ENCODE measurements around the gene SAA2.
"Not testable (repeated sequence)": the region's sequence is repeated elsewhere in the genome, so short reads cannot be mapped to it uniquely, and the experiment has no call there.

The SAA2 gene

GRCh38 chr11:18254781-18255361 is 6.4 kb upstream of the SAA2 start:
- in situ Hi-C loops (cut with HindIII; ENCODE audit: low pct_ligation_motif_present, low pct_unique_long_range_greater_than_20kb, low sequenced_read_pairs) = no loop called here
- DNase-seq = no peak

GRCh38 chr11:18253778-18254338 is 5.4 kb upstream of the SAA2 start:
- no peak for DNase-seq
- in situ Hi-C loops (cut with HindIII; ENCODE audit: low pct_ligation_motif_present, low pct_unique_long_range_greater_than_20kb, low sequenced_read_pairs) = no loop called here

GRCh38 chr11:18253233-18253632 is 4.8 kb upstream of the SAA2 start:
- in situ Hi-C loops (cut with HindIII; ENCODE audit: low pct_ligation_motif_present, low pct_unique_long_range_greater_than_20kb, low sequenced_read_pairs) = no loop called here

GRCh38 chr11:18247191-18247581 is 1.3 kb downstream of the SAA2 start:
- in situ Hi-C loops (cut with HindIII; ENCODE audit: low pct_ligation_motif_present, low pct_unique_long_range_greater_than_20kb, low sequenced_read_pairs) = not testable (repeated sequence)

More at GRCh38 chr11:18253233-18253632, 4.8 kb upstream of the SAA2 start:
- DNase-seq = no peak

GRCh38 chr11:18246379-18247190 is 1.9 kb downstream of the SAA2 start:
- in situ Hi-C loops (cut with HindIII; ENCODE audit: low pct_ligation_motif_present, low pct_unique_long_range_greater_than_20kb, low sequenced_read_pairs); DNase-seq: not testable (repeated sequence)

More at GRCh38 chr11:18247191-18247581, 1.3 kb downstream of the SAA2 start:
- DNase-seq = not testable (repeated sequence)

- in situ Hi-C loops (cut with HindIII; ENCODE audit: low pct_ligation_motif_present, low pct_unique_long_range_greater_than_20kb, low sequenced_read_pairs) = no loop called here
- DNase-seq = no peak
Measured at GRCh38 chr11:18245396-18245795, 3.1 kb downstream of the SAA2 start.

GRCh38 chr11:18243783-18244362 is 4.6 kb downstream of the SAA2 start:
- in situ Hi-C loops (cut with HindIII; ENCODE audit: low pct_ligation_motif_present, low pct_unique_long_range_greater_than_20kb, low sequenced_read_pairs) = no loop called here
- peak; percentile 72 for DNase-seq

- DNase-seq = no peak
- in situ Hi-C loops (cut with HindIII; ENCODE audit: low pct_ligation_motif_present, low pct_unique_long_range_greater_than_20kb, low sequenced_read_pairs) = no loop called here
Measured at GRCh38 chr11:18239655-18240054, 8.8 kb downstream of the SAA2 start.

GRCh38 chr11:18236664-18237356 is 11.7 kb downstream of the SAA2 start, which contains the start of gene SAA4:
TSS of gene SAA4 (minus strand) at chr11:18236802. CDS start at chr11:18235926, 876 bp downstream.
- DNase-seq = no peak
- in situ Hi-C loops (cut with HindIII; ENCODE audit: low pct_ligation_motif_present, low pct_unique_long_range_greater_than_20kb, low sequenced_read_pairs) = no loop called here

GRCh38 chr11:18235394-18236334 is 12.8 kb downstream of the SAA2 start:
- no peak for DNase-seq
- in situ Hi-C loops (cut with HindIII; ENCODE audit: low pct_ligation_motif_present, low pct_unique_long_range_greater_than_20kb, low sequenced_read_pairs) = no loop called here

GRCh38 chr11:18233912-18234311 is 14.6 kb downstream of the SAA2 start:
- in situ Hi-C loops (cut with HindIII; ENCODE audit: low pct_ligation_motif_present, low pct_unique_long_range_greater_than_20kb, low sequenced_read_pairs) = no loop called here
- no peak for DNase-seq

- in situ Hi-C loops (cut with HindIII; ENCODE audit: low pct_ligation_motif_present, low pct_unique_long_range_greater_than_20kb, low sequenced_read_pairs) = no loop called here
- no peak for DNase-seq
Measured at GRCh38 chr11:18230859-18231258, 17.6 kb downstream of the SAA2 start.

- DNase-seq = no peak
- in situ Hi-C loops (cut with HindIII; ENCODE audit: low pct_ligation_motif_present, low pct_unique_long_range_greater_than_20kb, low sequenced_read_pairs) = no loop called here
Measured at GRCh38 chr11:18229501-18229900, 19.0 kb downstream of the SAA2 start.

- in situ Hi-C loops (cut with HindIII; ENCODE audit: low pct_ligation_motif_present, low pct_unique_long_range_greater_than_20kb, low sequenced_read_pairs) = no loop called here
- DNase-seq = no peak
Measured at GRCh38 chr11:18225913-18226312, 22.6 kb downstream of the SAA2 start.

- in situ Hi-C loops (cut with HindIII; ENCODE audit: low pct_ligation_motif_present, low pct_unique_long_range_greater_than_20kb, low sequenced_read_pairs) = no loop called here
Measured at GRCh38 chr11:18223591-18224387, 24.7 kb downstream of the SAA2 start.

GRCh38 chr11:18222814-18223421 is 25.6 kb downstream of the SAA2 start:
- DNase-seq = no peak
- in situ Hi-C loops (cut with HindIII; ENCODE audit: low pct_ligation_motif_present, low pct_unique_long_range_greater_than_20kb, low sequenced_read_pairs) = no loop called here

More at GRCh38 chr11:18223591-18224387, 24.7 kb downstream of the SAA2 start:
- no peak for DNase-seq

All from ACHN (cell line).